Measurements from ENCODE around the gene HDAC9. TPM values are rescaled to one million over a fixed set of nuclear protein-coding genes. Genes with fewer than 3 reads are reported as not detected.

HDAC9 gene
- total and polyA plus RNA-seq, 2 of the 13 experiments (the other 11 are each of a cell fraction or from before 2014, with no cell fraction given), result 0.05 to 0.07 TPM

DNA sequence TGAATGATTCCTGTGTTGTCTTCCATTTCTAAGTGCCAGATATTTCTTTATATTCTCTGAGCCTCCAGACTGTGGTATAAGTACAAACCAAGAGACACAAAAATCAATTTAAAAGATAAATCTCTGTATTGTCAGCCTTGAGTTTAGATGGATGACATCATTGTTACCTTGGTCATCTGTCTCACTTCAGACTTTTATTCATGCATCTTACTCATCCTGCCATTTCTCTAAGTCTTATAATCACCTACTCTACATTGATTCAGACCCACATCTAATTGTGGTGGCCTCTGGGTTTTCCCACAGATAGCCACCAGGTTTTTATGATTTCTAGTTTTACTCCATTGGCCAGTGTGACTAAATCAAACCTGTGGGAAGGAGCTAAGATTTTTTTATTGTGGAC lies 26.8 kb upstream of the HDAC9 start (continued):
- TF ChIP-seq, protein P1, sequence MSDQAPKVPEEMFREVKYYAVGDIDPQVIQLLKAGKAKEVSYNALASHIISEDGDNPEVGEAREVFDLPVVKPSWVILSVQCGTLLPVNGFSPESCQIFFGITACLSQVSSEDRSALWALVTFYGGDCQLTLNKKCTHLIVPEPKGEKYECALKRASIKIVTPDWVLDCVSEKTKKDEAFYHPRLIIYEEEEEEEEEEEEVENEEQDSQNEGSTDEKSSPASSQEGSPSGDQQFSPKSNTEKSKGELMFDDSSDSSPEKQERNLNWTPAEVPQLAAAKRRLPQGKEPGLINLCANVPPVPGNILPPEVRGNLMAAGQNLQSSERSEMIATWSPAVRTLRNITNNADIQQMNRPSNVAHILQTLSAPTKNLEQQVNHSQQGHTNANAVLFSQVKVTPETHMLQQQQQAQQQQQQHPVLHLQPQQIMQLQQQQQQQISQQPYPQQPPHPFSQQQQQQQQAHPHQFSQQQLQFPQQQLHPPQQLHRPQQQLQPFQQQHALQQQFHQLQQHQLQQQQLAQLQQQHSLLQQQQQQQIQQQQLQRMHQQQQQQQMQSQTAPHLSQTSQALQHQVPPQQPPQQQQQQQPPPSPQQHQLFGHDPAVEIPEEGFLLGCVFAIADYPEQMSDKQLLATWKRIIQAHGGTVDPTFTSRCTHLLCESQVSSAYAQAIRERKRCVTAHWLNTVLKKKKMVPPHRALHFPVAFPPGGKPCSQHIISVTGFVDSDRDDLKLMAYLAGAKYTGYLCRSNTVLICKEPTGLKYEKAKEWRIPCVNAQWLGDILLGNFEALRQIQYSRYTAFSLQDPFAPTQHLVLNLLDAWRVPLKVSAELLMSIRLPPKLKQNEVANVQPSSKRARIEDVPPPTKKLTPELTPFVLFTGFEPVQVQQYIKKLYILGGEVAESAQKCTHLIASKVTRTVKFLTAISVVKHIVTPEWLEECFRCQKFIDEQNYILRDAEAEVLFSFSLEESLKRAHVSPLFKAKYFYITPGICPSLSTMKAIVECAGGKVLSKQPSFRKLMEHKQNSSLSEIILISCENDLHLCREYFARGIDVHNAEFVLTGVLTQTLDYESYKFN (CRISPR knock-in tag; conservative IDR thresholded peaks at IDR 0.05), result no peak
- no peak for TF ChIP-seq ZNF7 (CRISPR knock-in tag; IDR thresholded peaks at IDR 0.05)
- no peak for TF ChIP-seq ZNF296 (CRISPR knock-in tag; conservative IDR thresholded peaks at IDR 0.05)

DNA sequence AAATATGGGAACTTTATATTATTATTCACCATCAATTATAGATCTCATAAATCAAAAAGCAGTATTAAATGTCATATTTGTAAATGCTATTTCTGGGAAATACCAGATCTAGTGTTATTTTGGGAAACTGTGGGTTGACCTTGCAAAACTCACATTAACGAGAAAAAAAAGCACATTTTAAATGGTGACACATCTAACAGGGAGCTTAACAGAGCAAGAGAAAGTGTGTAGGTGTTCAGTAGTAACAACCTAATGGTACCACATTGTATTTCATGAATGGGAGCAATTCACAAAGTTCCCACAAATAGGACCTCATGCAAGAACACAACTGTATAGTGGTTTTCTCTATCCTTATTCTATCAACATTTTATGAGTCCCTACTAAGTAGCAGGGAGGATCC lies 26.2 kb upstream of the HDAC9 start:
- CTCF ChIA-PET (ENCODE audit: low intra/inter-chr PET ratio, low total read pairs), result no interaction called here
- 3% methylated on average over 1 of the region's 1 CpG for WGBS (ENCODE audit: low lambda C conversion rate)
- BruUV-seq (replicated peaks), result no TSS peak
- DNase-seq (ENCODE audit: low spot score), result no peak
- H2AFZ ChIP-seq (ENCODE audit: low read length), result no peak overlapping the region
- no peak overlapping the region for H3K9ac ChIP-seq (ENCODE audit: insufficient read depth, low read depth, low read length)
- no peak for FAIRE-seq
- no peaks in the 10 kb centered on the region for H3K36me3 ChIP-seq (replicated peaks in 1 of 2; ENCODE audit: control insufficient read depth in 1 of 2, insufficient read depth in 2 of 2, low read length in 2 of 2)
- H3K4me3 ChIP-seq (replicated peaks in 1 of 3; ENCODE audit: insufficient read depth in 1 of 3, low read depth in 2 of 3, low read length in 3 of 3), result no peak overlapping the region
- no peaks in the 10 kb centered on the region for H4K20me1 ChIP-seq (ENCODE audit: insufficient read depth, low read length)
- no peaks in the 10 kb centered on the region for H3K9me3 ChIP-seq (ENCODE audit: low read length)
- ATAC-seq, result no peak
- no peaks in the 10 kb centered on the region for H3K27me3 ChIP-seq (ENCODE audit: control insufficient read depth in 1 of 2, insufficient read depth in 2 of 2, low read length in 2 of 2)
- in situ Hi-C loops (cut with HindIII; ENCODE audit: extremely low pct_ligation_motif_present, low pct_unique_long_range_greater_than_20kb), result no loop called here
- peaks cover 8% of the 10 kb centered on the region; the same call in 1 of the 2 replicates for H3K4me1 ChIP-seq (ENCODE audit: insufficient read depth, low read length)
- no peaks in the 10 kb centered on the region for H3K79me2 ChIP-seq (ENCODE audit: insufficient read depth, low read length)
- intact Hi-C loops (cut with micrococcal nuclease; ENCODE audit: unreplicated experiment), result no loop called here
- no peak overlapping the region for H3K4me2 ChIP-seq (ENCODE audit: low read depth, low read length)
- POLR2A ChIA-PET, result no interaction called here
- H3K27ac ChIP-seq (ENCODE audit: extremely low read length, insufficient read depth, low read length), result no peak overlapping the region
- TF ChIP-seq, protein P2, sequence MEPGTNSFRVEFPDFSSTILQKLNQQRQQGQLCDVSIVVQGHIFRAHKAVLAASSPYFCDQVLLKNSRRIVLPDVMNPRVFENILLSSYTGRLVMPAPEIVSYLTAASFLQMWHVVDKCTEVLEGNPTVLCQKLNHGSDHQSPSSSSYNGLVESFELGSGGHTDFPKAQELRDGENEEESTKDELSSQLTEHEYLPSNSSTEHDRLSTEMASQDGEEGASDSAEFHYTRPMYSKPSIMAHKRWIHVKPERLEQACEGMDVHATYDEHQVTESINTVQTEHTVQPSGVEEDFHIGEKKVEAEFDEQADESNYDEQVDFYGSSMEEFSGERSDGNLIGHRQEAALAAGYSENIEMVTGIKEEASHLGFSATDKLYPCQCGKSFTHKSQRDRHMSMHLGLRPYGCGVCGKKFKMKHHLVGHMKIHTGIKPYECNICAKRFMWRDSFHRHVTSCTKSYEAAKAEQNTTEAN (CRISPR knock-in tag; conservative IDR thresholded peaks at IDR 0.05), result no peak
- TF ChIP-seq, protein P3, sequence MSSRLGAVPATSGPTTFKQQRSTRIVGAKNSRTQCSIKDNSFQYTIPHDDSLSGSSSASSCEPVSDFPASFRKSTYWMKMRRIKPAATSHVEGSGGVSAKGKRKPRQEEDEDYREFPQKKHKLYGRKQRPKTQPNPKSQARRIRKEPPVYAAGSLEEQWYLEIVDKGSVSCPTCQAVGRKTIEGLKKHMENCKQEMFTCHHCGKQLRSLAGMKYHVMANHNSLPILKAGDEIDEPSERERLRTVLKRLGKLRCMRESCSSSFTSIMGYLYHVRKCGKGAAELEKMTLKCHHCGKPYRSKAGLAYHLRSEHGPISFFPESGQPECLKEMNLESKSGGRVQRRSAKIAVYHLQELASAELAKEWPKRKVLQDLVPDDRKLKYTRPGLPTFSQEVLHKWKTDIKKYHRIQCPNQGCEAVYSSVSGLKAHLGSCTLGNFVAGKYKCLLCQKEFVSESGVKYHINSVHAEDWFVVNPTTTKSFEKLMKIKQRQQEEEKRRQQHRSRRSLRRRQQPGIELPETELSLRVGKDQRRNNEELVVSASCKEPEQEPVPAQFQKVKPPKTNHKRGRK (CRISPR knock-in tag; IDR thresholded peaks at IDR 0.05), result no peak
- TF ChIP-seq SMARCE1 (IDR thresholded peaks at IDR 0.05; ENCODE audit: borderline replicate concordance) (no peak), KLF15 (CRISPR knock-in tag; IDR thresholded peaks at IDR 0.05; ENCODE audit: borderline replicate concordance) (no peak), BORCS8-MEF2B (CRISPR knock-in tag; IDR thresholded peaks at IDR 0.05) (no peak), ZNF432 (CRISPR knock-in tag; IDR thresholded peaks at IDR 0.05; ENCODE audit: borderline replicate concordance) (no peak), ZFP36L1 (CRISPR knock-in tag; IDR thresholded peaks at IDR 0.05) (no peak), SIX4 (CRISPR knock-in tag; IDR thresholded peaks at IDR 0.05) (no peak)
- TF ChIP-seq, protein P4, sequence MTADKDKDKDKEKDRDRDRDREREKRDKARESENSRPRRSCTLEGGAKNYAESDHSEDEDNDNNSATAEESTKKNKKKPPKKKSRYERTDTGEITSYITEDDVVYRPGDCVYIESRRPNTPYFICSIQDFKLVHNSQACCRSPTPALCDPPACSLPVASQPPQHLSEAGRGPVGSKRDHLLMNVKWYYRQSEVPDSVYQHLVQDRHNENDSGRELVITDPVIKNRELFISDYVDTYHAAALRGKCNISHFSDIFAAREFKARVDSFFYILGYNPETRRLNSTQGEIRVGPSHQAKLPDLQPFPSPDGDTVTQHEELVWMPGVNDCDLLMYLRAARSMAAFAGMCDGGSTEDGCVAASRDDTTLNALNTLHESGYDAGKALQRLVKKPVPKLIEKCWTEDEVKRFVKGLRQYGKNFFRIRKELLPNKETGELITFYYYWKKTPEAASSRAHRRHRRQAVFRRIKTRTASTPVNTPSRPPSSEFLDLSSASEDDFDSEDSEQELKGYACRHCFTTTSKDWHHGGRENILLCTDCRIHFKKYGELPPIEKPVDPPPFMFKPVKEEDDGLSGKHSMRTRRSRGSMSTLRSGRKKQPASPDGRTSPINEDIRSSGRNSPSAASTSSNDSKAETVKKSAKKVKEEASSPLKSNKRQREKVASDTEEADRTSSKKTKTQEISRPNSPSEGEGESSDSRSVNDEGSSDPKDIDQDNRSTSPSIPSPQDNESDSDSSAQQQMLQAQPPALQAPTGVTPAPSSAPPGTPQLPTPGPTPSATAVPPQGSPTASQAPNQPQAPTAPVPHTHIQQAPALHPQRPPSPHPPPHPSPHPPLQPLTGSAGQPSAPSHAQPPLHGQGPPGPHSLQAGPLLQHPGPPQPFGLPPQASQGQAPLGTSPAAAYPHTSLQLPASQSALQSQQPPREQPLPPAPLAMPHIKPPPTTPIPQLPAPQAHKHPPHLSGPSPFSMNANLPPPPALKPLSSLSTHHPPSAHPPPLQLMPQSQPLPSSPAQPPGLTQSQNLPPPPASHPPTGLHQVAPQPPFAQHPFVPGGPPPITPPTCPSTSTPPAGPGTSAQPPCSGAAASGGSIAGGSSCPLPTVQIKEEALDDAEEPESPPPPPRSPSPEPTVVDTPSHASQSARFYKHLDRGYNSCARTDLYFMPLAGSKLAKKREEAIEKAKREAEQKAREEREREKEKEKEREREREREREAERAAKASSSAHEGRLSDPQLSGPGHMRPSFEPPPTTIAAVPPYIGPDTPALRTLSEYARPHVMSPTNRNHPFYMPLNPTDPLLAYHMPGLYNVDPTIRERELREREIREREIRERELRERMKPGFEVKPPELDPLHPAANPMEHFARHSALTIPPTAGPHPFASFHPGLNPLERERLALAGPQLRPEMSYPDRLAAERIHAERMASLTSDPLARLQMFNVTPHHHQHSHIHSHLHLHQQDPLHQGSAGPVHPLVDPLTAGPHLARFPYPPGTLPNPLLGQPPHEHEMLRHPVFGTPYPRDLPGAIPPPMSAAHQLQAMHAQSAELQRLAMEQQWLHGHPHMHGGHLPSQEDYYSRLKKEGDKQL (CRISPR knock-in tag; IDR thresholded peaks at IDR 0.05; ENCODE audit: low read depth), result no peak
